Measurements from ENCODE around the gene AMMECR1.
"Not testable (repeated sequence)": the region's sequence is repeated elsewhere in the genome, so short reads cannot be mapped to it uniquely, and the experiment has no call there.

The AMMECR1 gene

DNA sequence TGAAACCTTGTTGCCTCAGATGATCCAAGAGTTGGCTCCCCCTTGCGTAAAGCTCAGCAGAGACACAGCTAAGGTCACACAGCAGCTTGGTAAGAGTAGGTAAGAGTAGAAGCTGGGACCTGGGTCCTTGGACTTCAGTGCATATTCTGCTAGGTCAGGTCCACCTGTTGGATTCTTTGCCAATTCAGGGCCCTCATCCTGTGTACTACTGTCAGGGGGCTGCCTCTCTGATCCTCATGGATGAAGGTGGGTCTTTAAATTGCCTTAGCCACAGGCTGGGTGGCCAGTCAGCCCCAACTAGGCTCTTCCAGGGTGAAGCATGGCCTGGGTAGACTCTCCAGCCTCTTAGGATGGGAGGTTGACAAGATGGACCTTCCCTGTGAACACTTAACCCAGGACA, 155.8 kb downstream of the AMMECR1 start:
- no peak for DNase-seq

DNA sequence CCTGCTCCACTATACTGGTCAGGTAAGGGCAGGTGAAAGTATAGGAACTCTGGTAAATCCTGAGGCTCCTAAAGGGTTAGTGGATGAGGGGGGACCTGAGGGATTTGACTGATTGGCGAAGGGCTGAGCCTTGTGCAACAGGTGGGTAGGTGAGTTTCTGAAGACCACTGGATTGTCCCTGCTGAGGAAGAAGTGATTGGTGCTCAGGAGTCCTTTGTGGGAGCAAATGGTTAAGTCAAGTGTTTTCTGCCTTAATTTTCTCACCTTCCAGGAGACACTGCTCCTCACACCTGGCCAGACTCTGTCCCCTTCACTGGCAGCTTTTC, 156.6 kb downstream of the AMMECR1 start:
- DNase-seq, result no peak

DNA sequence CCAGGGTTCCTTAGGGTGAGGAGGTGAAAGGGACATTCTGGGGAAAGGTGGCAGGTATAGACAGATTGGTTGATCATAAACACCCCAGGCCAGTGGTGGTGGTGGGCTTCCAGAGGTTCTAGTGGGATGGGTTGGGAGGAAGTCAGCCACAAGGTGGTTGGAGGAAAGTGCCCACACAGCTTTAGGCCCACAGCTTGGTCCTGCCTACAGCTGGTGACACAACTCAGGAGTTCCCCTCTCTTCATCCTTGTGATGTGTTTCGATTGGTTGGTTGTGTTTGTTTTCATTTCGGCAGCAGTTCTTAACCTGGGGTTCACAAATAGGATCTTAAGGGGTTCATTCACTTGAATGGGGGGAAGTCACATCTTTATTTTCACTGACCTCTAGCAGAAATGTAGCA, 158.0 kb downstream of the AMMECR1 start:
- no peak for DNase-seq

DNA sequence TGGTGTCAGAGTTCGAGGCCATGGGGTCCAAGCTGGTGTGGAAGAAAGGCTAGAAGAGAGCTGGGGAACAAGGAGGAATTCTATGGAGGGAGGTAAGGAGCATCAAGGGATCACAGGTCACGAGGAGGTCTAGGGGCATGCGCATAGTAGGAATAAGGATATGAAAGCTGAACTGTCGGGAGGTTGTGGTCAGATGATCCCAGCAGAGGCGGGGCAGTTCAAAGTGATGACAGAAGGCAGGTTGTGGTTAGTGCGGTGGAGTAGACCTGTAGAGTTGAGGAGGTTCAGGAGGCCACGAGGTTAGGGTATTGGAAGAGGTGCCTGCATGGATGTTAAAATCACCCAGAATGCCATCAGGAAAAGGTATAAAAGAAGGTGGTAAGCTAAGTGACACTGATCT, 158.7 kb downstream of the AMMECR1 start:
- no peak for DNase-seq

DNA sequence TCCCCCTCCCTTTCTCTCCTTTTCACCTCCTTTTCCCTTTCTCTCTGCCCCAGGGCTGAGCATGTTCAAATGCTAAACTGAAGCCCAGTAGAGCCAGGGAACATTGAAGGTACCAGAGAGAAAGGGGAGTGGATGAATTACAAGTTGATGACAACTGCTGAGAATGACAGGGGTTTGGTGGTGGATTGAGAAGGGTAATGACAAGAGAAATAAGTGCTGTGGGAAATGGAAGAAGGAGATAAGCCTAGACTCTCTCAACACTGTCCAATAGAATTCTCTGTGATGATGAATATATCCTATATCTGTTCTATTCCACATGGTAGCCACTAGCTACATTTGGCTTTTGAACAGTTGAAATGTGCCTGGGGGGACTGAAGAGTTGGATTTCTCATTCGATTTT, 160.4 kb downstream of the AMMECR1 start:
- DNase-seq, result no peak

DNA sequence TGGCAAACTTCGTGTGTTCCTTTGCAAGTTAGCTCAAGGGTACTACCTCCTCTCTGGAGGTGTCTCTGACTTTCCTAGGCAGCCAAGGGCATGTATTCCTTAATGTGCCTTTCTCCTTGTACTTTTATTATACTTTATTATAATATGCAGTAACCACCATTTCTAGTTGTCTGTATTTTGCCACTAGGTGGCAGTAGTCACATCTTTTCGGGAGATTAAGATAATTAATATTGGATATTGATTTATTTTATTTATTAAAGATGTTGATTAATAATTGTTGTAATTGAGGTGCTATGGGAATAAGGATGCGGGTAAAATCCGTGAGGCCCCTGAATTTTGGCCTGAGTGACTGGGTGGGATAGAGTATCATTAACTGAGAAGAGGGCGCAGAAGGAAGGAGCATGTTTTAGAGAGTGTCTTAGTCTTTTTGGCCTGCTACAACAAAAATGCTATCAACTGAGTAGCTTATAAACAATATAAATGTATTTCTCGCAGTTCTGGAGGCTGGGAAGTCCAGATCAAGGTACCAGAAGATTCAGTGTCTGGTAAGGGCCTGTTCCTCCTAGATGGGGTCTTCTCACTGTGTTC, 161.6 kb downstream of the AMMECR1 start:
- DNase-seq, result no peak

DNA sequence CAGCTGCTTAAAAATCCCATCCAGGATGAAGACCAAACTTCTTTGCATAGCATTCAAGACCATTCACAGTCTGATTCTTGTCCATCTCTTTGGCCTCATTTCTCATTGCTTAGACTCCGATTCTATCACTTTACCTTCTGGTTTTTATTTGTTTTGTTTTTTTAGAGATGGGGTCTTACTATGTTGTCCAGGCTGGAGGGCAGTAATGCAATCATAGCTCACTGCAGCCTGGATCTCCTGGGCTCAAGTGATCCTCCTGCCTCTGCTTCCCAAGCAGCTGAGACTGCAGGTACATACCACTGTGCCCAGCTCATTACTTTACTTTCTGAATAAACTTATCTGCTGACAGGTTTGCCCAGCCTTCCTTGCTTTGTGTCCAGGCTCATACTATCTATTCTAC, 162.1 kb downstream of the AMMECR1 start:
- DNase-seq, result no peak

DNA sequence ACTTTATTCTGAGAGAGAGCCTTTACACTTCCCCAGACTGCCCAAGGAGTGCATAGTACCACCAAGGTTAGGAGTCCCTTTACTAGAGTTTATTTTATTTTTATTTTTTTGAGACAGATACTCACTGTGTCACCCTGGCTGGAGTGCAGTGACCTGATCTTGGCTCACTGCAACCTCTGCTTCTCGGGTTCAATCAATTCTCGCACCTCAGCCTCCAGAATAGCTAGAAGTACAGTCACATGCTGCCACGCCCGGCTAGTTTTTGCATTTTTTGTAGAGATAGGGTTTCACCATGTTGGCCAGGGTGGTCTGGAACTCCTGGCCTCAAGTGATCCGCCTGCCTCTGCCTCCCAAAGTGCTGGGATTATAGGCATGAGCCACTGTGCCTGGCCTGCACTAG, 163.6 kb downstream of the AMMECR1 start:
- not testable (repeated sequence) for DNase-seq

DNA sequence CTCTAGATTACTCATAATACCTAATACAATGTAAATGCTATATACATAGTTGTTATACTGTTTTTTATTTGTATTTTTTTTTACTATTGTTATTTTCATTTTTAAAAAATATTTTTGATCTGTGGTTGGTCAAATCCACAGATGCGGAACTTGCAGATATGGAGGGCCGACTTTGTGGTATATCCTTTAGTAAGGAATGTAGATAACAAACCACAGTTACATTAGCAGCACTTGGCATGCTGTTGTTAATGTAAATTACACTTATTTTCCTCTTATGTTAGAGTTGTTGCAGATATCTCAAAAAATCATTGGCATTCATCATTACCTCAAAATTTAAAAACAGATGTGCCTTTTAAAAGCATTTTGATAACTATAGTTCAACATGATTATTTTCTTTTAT, 164.0 kb downstream of the AMMECR1 start:
- DNase-seq, result no peak

DNA sequence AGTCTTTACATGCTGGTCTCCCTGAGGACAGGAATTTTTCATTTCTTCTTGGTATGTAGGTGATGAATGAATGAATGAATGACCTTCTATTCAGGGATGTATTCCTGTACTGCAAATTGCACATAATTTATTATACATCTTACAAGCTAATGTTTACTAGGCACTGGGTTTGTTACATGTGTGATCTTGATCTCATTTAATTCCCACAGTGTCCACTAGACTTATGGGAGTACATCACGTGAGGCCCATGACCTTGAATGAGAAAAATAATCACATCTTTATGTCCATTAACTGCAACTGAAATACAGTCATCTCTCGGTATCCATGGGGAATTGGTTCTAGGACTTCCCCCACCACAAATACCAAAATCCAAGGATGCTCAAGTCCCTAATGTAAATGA, 164.6 kb downstream of the AMMECR1 start:
- no peak for DNase-seq

DNA sequence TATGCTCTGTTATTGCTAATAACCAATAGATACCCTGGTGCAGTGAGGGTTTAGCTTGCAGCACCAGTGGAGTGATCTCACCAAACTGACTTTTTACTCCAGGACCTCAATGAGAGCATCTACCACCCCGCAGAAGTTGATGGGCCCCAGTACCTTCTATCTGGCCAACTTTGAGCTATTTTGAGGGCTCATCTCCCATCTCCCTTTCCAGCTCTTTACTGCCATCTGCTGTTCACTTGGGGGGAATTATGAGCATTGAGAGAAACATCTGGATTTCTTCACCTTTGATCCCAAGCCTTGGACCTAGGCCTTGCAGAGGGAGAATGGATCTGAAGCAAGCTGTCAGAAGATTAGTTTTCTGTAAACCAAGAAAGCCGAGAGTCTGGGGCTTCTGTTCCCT, 171.4 kb downstream of the AMMECR1 start:
- DNase-seq, result peak; percentile 1

DNA sequence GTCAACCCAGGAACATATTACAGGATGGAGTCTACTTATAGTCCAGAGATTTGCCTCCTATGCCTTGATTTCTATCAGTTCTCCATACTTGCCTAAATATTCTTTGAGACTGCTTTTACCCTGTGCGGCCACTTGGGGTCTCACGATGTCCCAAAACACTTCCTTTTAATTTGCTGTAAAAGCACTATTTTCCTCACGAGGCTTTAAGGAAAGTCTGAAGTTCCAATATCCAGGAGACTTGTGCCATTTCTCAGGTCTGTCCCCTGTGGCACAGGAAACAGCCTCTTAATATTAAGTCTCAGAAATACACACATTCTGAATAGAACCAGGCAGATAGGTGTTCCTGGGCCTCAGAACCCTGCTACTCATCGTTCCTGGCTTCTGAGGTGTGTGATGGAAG, 172.0 kb downstream of the AMMECR1 start:
- peak; percentile 21 for DNase-seq

DNA sequence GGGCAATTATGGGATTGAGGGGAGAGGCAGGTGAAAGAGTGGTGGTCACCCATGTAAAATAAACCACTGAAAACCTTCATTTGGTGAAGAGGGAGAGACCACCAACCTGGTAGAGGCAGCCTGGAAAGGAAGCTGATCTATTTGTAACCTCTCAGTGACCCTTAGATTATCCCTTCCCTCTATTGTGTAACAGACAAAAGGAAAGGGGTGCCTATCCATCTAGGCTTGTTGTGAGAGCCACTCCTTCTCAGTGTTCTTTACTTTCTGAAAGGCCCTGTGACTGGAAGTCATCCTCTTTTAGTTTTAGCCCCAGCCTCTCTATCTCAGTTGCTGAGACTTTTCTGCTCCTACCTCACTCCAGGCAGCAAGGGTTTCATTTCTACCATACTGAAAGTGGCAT, 172.6 kb downstream of the AMMECR1 start:
- no peak for DNase-seq

Measured in amniotic stem cell (primary cell).